Measurements from ENCODE around the gene PTPRM. TPM values are rescaled to one million over a fixed set of nuclear protein-coding genes. Genes with fewer than 3 reads are reported as not detected.
A peak's percentile ranks its signal among the peaks of the same experiment; 100 is the strongest.

The PTPRM gene
- polyA plus RNA-seq, 2 of the 4 experiments (the other 2 are of a cell fraction), result 44.5 to 199 TPM

DNA sequence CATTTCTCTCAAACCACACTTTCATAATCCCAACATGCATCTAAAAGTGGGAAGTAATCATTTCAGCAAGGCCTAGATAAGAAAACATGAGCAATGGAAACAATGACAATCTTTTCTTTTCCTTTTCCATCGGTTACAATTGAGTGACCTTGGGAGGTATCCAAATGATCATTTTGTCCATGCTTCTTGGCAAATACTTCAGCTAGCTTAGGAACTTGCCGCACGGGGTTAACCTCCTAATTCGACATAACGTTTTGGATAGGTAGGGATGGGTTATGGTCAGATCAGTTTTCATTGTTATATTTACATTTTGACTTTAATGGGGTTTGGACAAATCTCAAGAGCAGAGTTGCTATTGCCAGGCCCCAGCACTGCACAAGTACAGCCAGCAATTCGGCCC, 4.6 kb upstream of the PTPRM start:
- no peaks in the 10 kb centered on the region for H3K9me3 ChIP-seq
- no peak overlapping the region for H3K4me2 ChIP-seq
- TF ChIP-seq CBX2 (IDR thresholded peaks at IDR 0.05; ENCODE audit: borderline replicate concordance, low read depth), result no peak
- TF ChIP-seq NPAS2 (CRISPR knock-in tag; IDR thresholded peaks at IDR 0.05; ENCODE audit: borderline replicate concordance), result no peak
- TF ChIP-seq HOXA7 (CRISPR knock-in tag; IDR thresholded peaks at IDR 0.05), result no peak
- TF ChIP-seq FOXS1 (CRISPR knock-in tag; IDR thresholded peaks at IDR 0.05), result no peak
- no peak for TF ChIP-seq CHD4 (IDR thresholded peaks at IDR 0.05; ENCODE audit: borderline replicate concordance)
- no peak for TF ChIP-seq ZNF302 (CRISPR knock-in tag; IDR thresholded peaks at IDR 0.05)
- TF ChIP-seq, protein P1, sequence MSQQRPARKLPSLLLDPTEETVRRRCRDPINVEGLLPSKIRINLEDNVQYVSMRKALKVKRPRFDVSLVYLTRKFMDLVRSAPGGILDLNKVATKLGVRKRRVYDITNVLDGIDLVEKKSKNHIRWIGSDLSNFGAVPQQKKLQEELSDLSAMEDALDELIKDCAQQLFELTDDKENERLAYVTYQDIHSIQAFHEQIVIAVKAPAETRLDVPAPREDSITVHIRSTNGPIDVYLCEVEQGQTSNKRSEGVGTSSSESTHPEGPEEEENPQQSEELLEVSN (IDR thresholded peaks at IDR 0.05; ENCODE audit: borderline replicate concordance, low read depth), result no peak
- WGBS (ENCODE audit: missing lambda C conversion rate), result 80% methylated on average over 6 of the region's 6 CpGs
- no peak overlapping the region for H3K4me3 ChIP-seq
- H3K27ac ChIP-seq, result no peak overlapping the region
- no peak for DNase-seq (ENCODE audit: low read depth in 1 of 2, low spot score in 1 of 2)
- POLR2A ChIA-PET, result no interaction called here
- H3K4me1 ChIP-seq, result peaks cover 12% of the 10 kb centered on the region; the same call in 2 of the 3 replicates
- CTCF ChIA-PET, result interaction anchor here (1.2 kb wide), 1 partner anchor 281 kb away, joined by 3 read pairs; no protein-coding TSS in a partner anchor
- FAIRE-seq, result no peak
- no peak for ATAC-seq

DNA sequence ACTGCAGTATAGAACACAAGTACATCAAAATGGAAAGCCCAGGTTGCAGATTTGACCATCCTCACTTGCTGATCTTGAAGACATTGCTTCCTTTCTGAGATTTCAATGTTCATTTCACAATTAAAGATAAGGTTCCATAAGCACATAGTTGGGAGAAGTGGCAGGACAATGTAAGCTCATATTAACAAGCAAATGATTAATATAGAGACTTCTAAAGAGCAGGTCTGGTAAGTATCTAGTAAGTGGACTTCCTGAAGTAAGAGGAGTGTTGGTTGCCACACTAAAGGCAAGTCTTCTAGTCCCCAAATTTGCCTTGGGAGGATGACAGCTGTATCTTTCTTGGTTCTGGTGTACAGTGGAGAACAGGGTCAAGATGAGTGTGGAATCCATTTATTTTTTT, 1.4 kb upstream of the PTPRM start:
- Histone ChIP-seq H3K9me3 (no peaks in the 10 kb centered on the region), H3K4me3 (no peak overlapping the region), H3K4me1 (peaks cover 11% of the 10 kb centered on the region; the same call in 2 of the 3 replicates), H3K27ac (peak overlapping the region in 1 of 2 experiments; percentile 98; a peak in 4 of 6 replicates), H3K4me2 (peak overlapping the region; percentile 80)
- TF ChIP-seq, protein P2, sequence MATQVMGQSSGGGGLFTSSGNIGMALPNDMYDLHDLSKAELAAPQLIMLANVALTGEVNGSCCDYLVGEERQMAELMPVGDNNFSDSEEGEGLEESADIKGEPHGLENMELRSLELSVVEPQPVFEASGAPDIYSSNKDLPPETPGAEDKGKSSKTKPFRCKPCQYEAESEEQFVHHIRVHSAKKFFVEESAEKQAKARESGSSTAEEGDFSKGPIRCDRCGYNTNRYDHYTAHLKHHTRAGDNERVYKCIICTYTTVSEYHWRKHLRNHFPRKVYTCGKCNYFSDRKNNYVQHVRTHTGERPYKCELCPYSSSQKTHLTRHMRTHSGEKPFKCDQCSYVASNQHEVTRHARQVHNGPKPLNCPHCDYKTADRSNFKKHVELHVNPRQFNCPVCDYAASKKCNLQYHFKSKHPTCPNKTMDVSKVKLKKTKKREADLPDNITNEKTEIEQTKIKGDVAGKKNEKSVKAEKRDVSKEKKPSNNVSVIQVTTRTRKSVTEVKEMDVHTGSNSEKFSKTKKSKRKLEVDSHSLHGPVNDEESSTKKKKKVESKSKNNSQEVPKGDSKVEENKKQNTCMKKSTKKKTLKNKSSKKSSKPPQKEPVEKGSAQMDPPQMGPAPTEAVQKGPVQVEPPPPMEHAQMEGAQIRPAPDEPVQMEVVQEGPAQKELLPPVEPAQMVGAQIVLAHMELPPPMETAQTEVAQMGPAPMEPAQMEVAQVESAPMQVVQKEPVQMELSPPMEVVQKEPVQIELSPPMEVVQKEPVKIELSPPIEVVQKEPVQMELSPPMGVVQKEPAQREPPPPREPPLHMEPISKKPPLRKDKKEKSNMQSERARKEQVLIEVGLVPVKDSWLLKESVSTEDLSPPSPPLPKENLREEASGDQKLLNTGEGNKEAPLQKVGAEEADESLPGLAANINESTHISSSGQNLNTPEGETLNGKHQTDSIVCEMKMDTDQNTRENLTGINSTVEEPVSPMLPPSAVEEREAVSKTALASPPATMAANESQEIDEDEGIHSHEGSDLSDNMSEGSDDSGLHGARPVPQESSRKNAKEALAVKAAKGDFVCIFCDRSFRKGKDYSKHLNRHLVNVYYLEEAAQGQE (IDR thresholded peaks at IDR 0.05), result no peak
- no peak for TF ChIP-seq CHD2 (IDR thresholded peaks at IDR 0.05; ENCODE audit: low read length, partially characterized antibody)
- ATAC-seq, result no peak
- ChIA-PET POLR2A (no interaction called here), CTCF (interaction anchor here (1.1 to 3.3 kb wide), 5 partner anchors 9 to 364 kb away, joined by 3 to 67 read pairs (median 4); no protein-coding TSS in a partner anchor)
- no peak for FAIRE-seq
- no peak for DNase-seq (ENCODE audit: low read depth in 1 of 2, low spot score in 1 of 2)

DNA sequence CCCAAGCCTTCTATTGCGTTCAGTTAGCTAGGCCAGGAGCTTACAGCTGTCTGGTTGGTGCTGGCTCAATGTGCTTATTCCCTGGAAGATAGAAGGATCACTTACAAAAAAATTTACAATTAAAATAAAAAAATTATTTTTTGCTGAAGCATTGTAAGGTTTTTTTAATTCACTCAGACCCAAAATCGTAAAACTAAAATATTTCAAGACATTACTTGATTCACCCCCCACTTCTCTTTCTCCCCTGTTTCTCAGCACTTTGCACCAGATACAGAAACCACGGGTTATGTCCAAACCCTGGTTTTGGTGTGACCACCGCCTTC, 911 bp upstream of the PTPRM start:
- CTCF ChIA-PET, result interaction anchor here (0.5 to 3.3 kb wide), 21 partner anchors 8 to 642 kb away, joined by 3 to 67 read pairs (median 4); no protein-coding TSS in a partner anchor
- H3K27ac ChIP-seq, result peak overlapping the region; percentile 83 to 98
- WGBS (ENCODE audit: missing lambda C conversion rate), result 14% methylated on average over 4 of the region's 4 CpGs

DNA sequence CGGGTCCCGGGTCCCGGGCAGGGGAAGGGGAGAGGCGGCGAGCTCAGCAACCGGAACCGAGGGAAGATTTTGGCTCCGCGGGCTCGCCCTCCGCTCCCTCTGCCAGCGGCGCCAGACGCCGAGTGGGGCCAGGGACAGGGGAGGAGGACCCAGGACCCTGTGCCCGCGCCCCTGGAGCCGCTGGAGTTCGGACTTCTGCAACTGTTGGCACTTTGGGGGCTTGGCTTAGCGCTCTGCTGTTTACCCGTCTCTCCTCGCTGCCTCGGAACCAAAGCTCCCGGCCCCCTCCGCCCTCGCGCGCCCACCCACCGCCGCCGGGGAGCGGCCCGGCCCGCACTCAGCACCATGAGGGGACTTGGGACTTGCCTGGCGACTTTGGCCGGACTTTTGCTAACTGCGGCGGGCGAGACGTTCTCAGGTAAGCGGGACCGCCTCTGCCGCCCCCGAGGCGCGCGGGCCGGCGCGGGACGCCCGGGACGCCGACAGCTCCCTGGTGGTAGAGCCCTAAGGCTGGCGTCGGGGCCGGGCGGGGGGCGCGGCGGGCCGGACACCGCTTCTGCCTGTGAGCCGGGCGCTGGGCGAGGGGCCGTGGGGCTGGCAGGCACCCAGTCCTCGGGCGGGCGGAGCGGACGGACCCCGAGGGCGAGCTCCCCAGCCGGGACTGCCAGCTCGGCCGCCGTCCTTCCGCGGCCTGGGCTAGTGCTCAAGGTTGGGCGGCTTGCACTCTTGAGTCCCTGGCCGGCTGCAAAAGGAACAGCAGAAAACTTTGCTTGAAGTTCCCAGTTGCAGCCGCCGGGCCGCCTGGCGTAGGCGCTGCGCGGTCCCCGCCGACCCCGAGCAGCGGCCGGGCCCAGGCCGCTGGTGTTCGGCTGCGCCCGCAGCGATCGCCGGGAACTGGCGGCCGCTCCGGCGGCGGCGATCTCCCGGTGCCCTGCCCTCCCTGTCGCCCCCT, 634 bp downstream of the PTPRM start:
- POLR2A ChIA-PET, result interaction anchor here (0.8 to 2.3 kb wide), 6 partner anchors 8 to 337 kb away, joined by 3 to 14 read pairs (median 4); no protein-coding TSS in a partner anchor
- CTCF ChIA-PET, result interaction anchor here (0.6 to 3.3 kb wide), 44 partner anchors 9 to 913 kb away, joined by 3 to 67 read pairs (median 4); no protein-coding TSS in a partner anchor
- ATAC-seq, result peak; percentile 62 to 63
- 0% methylated on average over 14 of the region's 109 CpGs for WGBS (ENCODE audit: missing lambda C conversion rate)
- H3K4me1 ChIP-seq, result peaks cover 22% of the 10 kb centered on the region
- DNase-seq (ENCODE audit: low read depth in 1 of 2, low spot score in 1 of 2), result peak in 1 of 2 experiments; percentile 51
- H3K4me2 ChIP-seq, result peak overlapping the region; percentile 74
- H3K9me3 ChIP-seq, result no peaks in the 10 kb centered on the region
- peak overlapping the region; percentile 85 for H3K4me3 ChIP-seq
- no peak for FAIRE-seq
- peak overlapping the region; percentile 83 to 98 for H3K27ac ChIP-seq
- TF ChIP-seq PHF8 (IDR thresholded peaks at IDR 0.05; ENCODE audit: borderline replicate concordance, low read depth) (peak; percentile 21; the same call in 1 of the 2 replicates), POLR2AphosphoS2 (conservative IDR thresholded peaks at IDR 0.05; ENCODE audit: low read length) (no peak)

More for the DNA sequence above, 911 bp upstream of the PTPRM start:
- ATAC-seq (no peak), DNase-seq (ENCODE audit: low read depth in 1 of 2, low spot score in 1 of 2) (no peak), FAIRE-seq (no peak)
- Histone ChIP-seq H3K4me2 (peak overlapping the region; percentile 80), H3K4me3 (peak overlapping the region; percentile 85), H3K4me1 (peaks cover 11% of the 10 kb centered on the region; the same call in 2 of the 3 replicates), H3K9me3 (no peaks in the 10 kb centered on the region)
- POLR2A ChIA-PET, result interaction anchor here (1.7 to 2.3 kb wide), 2 partner anchors 10 to 294 kb away, joined by 5 to 14 read pairs; no protein-coding TSS in a partner anchor
- TF ChIP-seq CHD4 (IDR thresholded peaks at IDR 0.05; ENCODE audit: borderline replicate concordance), result no peak
- TF ChIP-seq NR3C1 (IDR thresholded peaks at IDR 0.05), result no peak
- no peak for TF ChIP-seq ZFP36 (IDR thresholded peaks at IDR 0.05; ENCODE audit: borderline replicate concordance, partially characterized antibody)
- TF ChIP-seq JUNB (IDR thresholded peaks at IDR 0.05), result no peak
- TF ChIP-seq MYC (IDR thresholded peaks at IDR 0.05; ENCODE audit: borderline replicate concordance, low read length), result no peak
- no peak for TF ChIP-seq HOXA7 (CRISPR knock-in tag; IDR thresholded peaks at IDR 0.05)
- no peak for TF ChIP-seq RARB (CRISPR knock-in tag; IDR thresholded peaks at IDR 0.05)
